HG03460 (cell line): ENCODE results near the gene BCAR1.
"Not testable (repeated sequence)": the region's sequence is repeated elsewhere in the genome, so short reads cannot be mapped to it uniquely, and the experiment has no call there.

Source experiments
- ATAC-seq: cut with Tn5 transposase; IDR thresholded peaks from one replicate; pipeline ENCODE4 v1.9.1; 2021; ENCODE audit not compliant: unreplicated experiment

Gene BCAR1

DNA sequence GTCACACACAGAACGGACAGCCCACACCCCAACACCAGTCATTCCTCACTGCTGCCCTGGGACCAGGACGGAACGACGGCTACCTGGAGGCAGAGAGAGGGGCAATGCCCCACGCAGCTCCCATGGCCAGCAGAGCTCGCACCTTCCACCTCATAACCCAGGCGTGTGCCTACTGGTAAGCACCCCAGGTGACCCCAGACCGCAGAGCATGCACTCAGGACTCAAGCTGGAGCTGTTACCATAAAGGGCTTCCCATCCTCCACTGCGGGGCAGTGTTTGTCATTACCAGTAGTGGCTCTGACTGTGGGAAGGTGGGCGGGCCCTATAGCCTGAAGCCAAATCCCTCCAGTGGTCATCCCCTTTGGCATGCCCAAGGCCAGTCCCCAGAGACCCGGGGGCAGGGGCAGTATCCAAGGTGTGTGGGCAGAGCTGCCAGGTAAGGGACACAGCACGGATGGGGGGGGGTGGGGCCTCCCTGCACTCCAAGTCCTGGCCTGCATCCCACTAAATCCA, 4.7 kb upstream of the BCAR1 start:
- no peak for ATAC-seq

DNA sequence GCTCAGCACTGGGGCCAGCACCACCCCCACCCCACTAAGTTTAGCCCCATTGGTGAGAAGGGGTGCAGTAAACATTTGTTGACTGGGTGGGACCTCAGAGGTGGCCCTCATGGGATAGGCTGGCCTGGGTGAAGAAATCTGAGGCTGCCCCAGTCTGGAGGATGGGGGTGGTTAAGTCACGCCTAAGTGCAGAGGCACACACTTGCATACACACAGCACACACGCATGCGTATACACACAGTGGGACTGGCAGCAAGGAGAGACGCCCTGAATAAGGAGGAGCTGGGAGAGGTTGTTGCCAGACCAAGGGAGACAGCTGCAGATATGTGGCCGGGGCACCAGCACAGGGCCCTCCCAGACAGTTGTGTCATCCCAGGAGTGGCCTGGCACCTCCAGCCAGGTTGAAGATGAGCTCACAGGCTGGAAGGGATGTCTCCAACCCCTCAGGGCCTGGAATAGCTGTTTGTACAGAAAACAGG, 3.0 kb upstream of the BCAR1 start:
- no peak for ATAC-seq

- ATAC-seq = no peak
Observed at GRCh38 chr16:75252946-75253911, 1.8 kb upstream of the BCAR1 start.

DNA sequence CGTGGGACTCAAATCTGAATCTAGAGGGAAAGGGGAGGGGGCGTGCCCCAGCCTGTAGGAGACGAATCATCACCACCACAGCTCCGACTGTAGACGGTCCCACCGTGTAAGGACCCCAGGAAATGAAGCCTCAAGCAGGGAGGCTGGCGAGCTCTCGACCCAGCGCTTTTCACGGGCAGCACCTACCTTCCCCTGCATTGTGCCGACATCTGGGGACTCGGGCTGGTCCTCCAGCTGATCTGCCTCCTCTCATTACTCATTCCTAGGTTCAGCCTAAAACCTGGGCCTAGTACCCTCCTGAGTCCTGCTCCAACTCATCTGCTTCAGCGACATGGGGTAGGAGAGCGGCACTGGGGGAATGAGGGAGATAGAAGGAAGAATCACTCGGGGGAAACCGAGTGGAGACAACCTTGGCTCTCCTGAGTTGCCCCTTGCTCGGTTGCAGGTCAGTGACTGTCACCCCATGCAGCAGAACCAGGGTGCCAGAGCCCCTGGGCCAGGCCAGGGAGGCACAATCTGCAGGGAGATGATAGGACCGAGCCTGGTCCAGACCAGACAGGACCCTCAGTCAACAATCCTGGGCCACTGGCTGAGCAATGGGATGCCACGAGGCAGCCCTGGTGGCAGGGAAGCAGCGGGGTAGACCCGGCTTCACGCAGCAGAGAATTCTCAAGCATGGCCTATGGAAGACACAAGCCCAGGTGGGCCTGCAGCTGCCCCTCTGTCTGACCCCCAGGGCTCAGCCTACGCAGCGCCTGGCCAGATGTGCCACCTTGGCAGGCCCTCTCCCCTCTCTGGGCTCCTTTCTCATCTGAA, 833 bp upstream of the BCAR1 start:
- ATAC-seq = no peak

- ATAC-seq = peak; percentile 43
Observed at GRCh38 chr16:75250809-75251279, 580 bp downstream of the BCAR1 start.

- no peak for ATAC-seq
Observed at GRCh38 chr16:75250089-75250808, 1.2 kb downstream of the BCAR1 start.

DNA sequence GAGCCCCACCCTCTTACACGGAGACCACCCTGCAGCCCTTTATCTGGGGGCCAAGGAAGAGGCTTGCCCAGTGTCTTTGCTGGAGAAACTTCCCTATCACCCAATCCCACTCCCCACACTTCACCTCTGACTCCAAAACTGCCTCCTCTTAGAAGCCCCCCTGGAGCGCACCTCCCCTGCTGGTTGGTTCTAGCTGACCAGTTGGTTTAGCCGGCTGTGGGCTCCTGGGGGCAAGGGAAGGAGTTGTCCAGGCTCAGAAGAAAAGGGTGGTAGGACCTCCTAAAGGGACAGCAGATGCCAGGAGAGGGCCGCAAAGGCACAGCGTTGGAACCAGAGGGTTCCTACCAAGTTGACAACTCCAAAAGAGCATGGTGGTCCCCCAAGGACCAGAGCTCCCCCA, 2.0 kb downstream of the BCAR1 start:
- ATAC-seq = no peak

- no peak for ATAC-seq
Observed at GRCh38 chr16:75248536-75249380, 2.7 kb downstream of the BCAR1 start.

DNA sequence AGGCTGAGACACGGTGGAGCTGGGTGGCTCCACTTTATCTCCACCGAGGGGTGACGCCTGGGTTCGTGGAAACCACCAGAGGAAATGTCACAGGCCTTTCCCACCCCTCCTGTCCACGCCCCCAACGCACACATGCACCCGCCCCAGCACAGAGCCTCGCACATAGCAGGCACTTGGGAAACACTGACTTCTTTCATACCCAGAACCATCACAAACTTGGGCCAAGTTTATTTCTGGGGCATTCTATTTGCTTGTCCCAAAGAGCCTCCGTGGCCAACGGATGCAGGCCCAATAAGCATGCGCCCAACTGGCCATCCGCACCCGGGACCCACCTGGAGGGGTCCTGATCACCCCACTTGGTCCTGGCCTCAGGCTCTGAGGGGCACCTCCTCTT, 3.3 kb downstream of the BCAR1 start:
- no peak for ATAC-seq

GRCh38 chr16:75247249-75247648, 4.2 kb downstream of the BCAR1 start:
- no peak for ATAC-seq

DNA sequence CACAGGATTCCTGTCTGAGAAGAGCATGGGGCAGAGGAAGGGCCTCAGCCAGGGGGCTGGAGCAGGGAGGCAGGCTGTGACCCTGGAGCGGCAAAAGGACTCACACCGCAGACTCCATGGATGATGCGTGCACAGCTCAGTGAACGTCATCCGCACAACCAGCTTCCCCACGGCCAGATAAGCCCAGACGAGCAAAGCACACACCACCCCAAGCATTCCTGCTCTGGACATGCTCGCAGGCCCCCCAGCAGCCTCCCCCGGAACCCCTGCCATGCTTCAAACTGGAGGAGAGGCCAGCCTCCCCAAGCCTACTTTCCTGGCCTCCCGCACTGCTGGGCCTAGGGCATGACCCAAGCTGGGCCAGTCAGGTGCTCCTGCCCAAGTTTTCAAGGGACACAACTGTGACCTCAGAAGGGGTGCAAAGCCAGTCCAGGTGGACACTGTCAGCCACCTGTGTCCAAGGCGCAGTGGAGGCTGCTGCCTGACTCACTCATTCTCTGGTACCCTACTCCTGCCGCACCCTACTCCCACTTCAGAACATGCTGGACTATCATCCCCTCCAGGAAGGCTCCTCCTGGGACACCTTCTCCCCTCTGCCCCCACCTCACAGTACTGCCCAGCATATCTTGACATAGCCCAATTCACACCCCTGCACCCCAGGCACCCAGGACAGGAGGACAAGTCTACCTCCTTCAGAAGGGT, 4.8 kb downstream of the BCAR1 start:
- ATAC-seq = no peak

GRCh38 chr16:75244844-75245758, 6.3 kb downstream of the BCAR1 start:
- no peak for ATAC-seq

DNA sequence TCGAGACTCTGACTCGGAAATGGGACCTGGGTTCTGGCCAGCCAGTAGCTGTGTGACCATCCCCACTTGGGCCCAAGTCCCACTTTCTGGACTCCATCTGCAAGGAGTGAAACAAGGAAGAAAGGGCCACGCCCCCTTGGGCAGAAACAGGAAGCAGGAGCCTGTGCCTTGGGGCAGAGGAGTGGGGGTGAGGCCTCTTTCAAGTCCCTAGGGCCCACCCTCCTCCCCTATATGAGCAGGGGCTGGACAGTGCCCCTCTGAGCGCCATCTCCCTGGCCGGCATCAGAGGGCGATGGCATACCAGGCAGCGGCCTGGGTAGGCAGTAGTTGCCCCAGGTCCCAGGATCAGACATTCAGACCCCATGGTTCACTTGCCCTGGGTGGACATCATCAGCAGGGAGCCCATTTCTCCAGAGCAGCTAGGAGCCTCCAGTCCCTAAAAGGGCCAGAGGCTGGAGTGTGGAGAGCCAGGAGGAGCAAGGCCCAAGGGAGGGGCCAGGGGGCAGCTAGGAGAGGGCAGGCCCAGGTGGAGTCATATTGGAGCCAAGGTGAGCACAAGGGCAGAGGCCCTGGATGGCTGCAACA, 7.1 kb downstream of the BCAR1 start:
- ATAC-seq = no peak

GRCh38 chr16:75243667-75244224, 7.7 kb downstream of the BCAR1 start:
- no peak for ATAC-seq

DNA sequence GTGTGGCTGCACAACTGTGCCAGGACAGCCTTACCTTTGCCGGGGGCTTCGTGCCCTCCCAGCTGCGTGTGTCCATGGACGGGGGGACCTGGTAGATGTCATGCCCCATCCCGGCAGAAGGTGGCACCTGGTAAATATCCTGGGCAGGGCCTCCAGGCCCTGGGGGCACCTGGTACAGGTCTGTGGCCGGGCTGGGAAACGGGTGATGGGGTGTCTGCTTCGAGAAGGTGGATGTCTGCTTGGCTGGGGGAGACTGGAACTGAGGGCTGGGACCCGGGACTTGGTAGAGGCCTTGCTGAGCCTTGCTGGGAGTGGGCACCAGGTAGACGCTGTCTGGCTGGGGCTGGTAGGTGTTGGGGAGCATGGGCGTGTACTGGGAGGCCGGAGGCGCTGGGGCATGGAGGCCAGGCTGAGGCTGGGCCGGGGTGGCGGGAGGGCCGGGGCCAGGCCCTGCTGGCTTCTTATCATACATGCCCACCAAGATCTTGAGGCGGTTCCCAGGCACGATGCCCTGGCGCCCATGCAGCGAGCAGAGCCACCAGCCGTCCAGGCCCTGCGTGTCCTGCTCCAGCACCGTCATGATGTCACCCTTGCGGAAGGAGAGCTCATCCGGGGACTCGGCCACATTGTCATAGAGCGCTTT, 8.9 kb downstream of the BCAR1 start:
- not testable (repeated sequence) for ATAC-seq

DNA sequence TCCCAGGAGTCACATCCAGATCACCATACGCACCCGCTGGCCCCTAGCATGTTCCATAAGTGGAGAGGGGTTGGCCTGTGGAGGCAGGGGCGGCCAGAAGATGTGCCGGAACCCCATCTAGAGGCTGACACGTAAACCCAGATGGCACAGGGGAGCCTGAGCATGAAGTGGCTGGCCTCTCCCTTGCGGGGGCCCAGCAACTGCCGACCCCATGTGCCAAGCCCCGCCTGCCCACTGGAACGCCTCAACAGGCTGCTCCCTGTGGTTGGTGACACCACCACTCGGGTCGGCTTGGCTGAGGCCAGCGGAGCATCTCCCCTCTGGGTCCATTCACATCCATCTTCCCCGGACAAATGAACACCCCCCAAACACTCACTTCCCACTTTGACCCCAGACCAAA, 9.5 kb downstream of the BCAR1 start:
- ATAC-seq = no peak

- ATAC-seq = no peak
Observed at GRCh38 chr16:75241412-75241811, 10.0 kb downstream of the BCAR1 start.
